Type B pancreatic cell (in vitro differentiated cells): ENCODE data around the gene TRAPPC10. TPM values are rescaled to one million over a fixed set of nuclear protein-coding genes. Genes with fewer than 3 reads are reported as not detected.

Experiments used
- DNase-seq: peaks from one replicate; pipeline ENCODE4 v3.0.0; 2021; ENCODE audit warnings: mixed read lengths; ENCODE audit not compliant: unreplicated experiment; ENCODE audit errors: extremely low spot score
- H3K27ac Mint-ChIP-seq: 2 replicates; pipeline ENCODE4 v1.8.0; 2021; ENCODE audit warnings: mild to moderate bottlenecking, mixed read lengths
- H3K27me3 Mint-ChIP-seq: 2 replicates; pipeline ENCODE4 v1.8.0; 2021; ENCODE audit warnings: mixed read lengths
- H3K36me3 Mint-ChIP-seq: 2 replicates; pipeline ENCODE4 v1.8.0; 2021; ENCODE audit warnings: mixed read lengths
- H3K4me1 Mint-ChIP-seq: one replicate; pipeline ENCODE4 v1.8.0; 2021; ENCODE audit warnings: mixed read lengths; ENCODE audit not compliant: unreplicated experiment
- H3K4me3 Mint-ChIP-seq: 2 replicates; pipeline ENCODE4 v1.8.0; 2021; ENCODE audit warnings: mild to moderate bottlenecking, mixed read lengths
- H3K9me3 Mint-ChIP-seq: 2 replicates; pipeline ENCODE4 v1.8.0; 2021; ENCODE audit warnings: mixed read lengths
- CTCF ChIP-seq: fragments of 200-600 bp; sonication (generic); conservative IDR thresholded peaks from 2 replicates; pipeline ENCODE4 v1.5.0; 2021; ENCODE audit warnings: antibody characterized with exemption, mild to moderate bottlenecking
- total RNA-seq: library from RNA; stranded (reverse); gene quantifications from 2 replicates; pipeline ENCODE4 v1.2.1, GENCODE V29; 2021; ENCODE audit warnings: low replicate concordance

Gene TRAPPC10
- total RNA-seq, 1 donor from 2014 or later = 33.7 TPM

GRCh38 chr21:43968410-43969114, 43.5 kb upstream of the TRAPPC10 start:
- Mint-ChIP-seq H3K4me3 (no peak overlapping the region), H3K9me3 (no peaks in the 10 kb centered on the region), H3K4me1 (peaks cover 3% of the 10 kb centered on the region), H3K27me3 (no peaks in the 10 kb centered on the region), H3K27ac (no peak overlapping the region), H3K36me3 (peaks cover 5% of the 10 kb centered on the region)
- DNase-seq = no peak
- TF ChIP-seq CTCF = no peak

GRCh38 chr21:43969115-43969444, 43.0 kb upstream of the TRAPPC10 start:
- Mint-ChIP-seq H3K9me3 (no peaks in the 10 kb centered on the region), H3K4me1 (no peaks in the 10 kb centered on the region), H3K27me3 (no peaks in the 10 kb centered on the region), H3K27ac (no peak overlapping the region), H3K4me3 (no peak overlapping the region), H3K36me3 (peaks cover 5% of the 10 kb centered on the region)
- no peak for DNase-seq
- TF ChIP-seq CTCF = no peak

GRCh38 chr21:43970551-43970950, 41.6 kb upstream of the TRAPPC10 start:
- Mint-ChIP-seq H3K27ac (no peak overlapping the region), H3K9me3 (no peaks in the 10 kb centered on the region), H3K36me3 (peaks cover 5% of the 10 kb centered on the region), H3K27me3 (no peaks in the 10 kb centered on the region), H3K4me1 (no peaks in the 10 kb centered on the region), H3K4me3 (no peak overlapping the region)
- DNase-seq = no peak
- no peak for TF ChIP-seq CTCF

GRCh38 chr21:43971201-43971991, 40.7 kb upstream of the TRAPPC10 start:
- Mint-ChIP-seq H3K27ac (no peak overlapping the region), H3K9me3 (no peaks in the 10 kb centered on the region), H3K36me3 (peaks cover 5% of the 10 kb centered on the region), H3K4me1 (no peaks in the 10 kb centered on the region), H3K27me3 (no peaks in the 10 kb centered on the region), H3K4me3 (no peak overlapping the region)
- no peak for TF ChIP-seq CTCF
- no peak for DNase-seq

- H3K4me3 Mint-ChIP-seq = no peak overlapping the region
- TF ChIP-seq CTCF = no peak
These were observed 40.2 kb upstream of the TRAPPC10 start for GRCh38 chr21:43971992-43972255.

More at GRCh38 chr21:43971992-43972255, 40.2 kb upstream of the TRAPPC10 start:
- Mint-ChIP-seq H3K9me3 (no peaks in the 10 kb centered on the region), H3K27me3 (no peaks in the 10 kb centered on the region), H3K27ac (no peak overlapping the region), H3K36me3 (peaks cover 5% of the 10 kb centered on the region), H3K4me1 (no peaks in the 10 kb centered on the region)
- no peak for DNase-seq
